CD14-positive monocyte (primary cell): ENCODE measurements around the gene MTCH1. TPM values are rescaled to one million over a fixed set of nuclear protein-coding genes. Genes with fewer than 3 reads are reported as not detected.
"Not testable (repeated sequence)": the region's sequence is repeated elsewhere in the genome, so short reads cannot be mapped to it uniquely, and the experiment has no call there.

Source experiments
- DNase-seq, 3 donors: peaks; one replicate each; pipeline ENCODE4 v3.0.0-alpha.2; 2011 to 2022
- H2AFZ ChIP-seq: 2 replicates; pipeline ENCODE4 v1.6.0; 2012; ENCODE audit warnings: mild to moderate bottlenecking, low read depth, low read length, inconsistent platforms; ENCODE audit not compliant: insufficient read depth, poor library complexity, severe bottlenecking
- H3K27ac ChIP-seq, 2 donors: 1 replicate in 1 of 2; 2 replicates in 1 of 2; pipeline ENCODE4 v1.5.1; 2012 to 2013; ENCODE audit warnings: low read length in 2 of 2, control low read depth in 1 of 2, inconsistent platforms in 1 of 2, low read depth in 1 of 2, mild to moderate bottlenecking in 1 of 2
- H3K27me3 ChIP-seq, 2 donors: one replicate each; pipeline versions ENCODE4 v1.6.0 to v1.6.1; 2011 to 2013; ENCODE audit warnings: low read length in 2 of 2; ENCODE audit not compliant: control insufficient read depth in 2 of 2, insufficient read depth in 2 of 2
- H3K36me3 ChIP-seq, 2 donors: replicated peaks in 1 of 2; 1 replicate in 1 of 2; 2 replicates in 1 of 2; pipeline versions ENCODE4 v1.5.1 to v1.6.1; 2012 to 2013; ENCODE audit warnings: low read length in 2 of 2, control low read depth in 1 of 2, inconsistent platforms in 1 of 2, mild to moderate bottlenecking in 1 of 2; ENCODE audit not compliant: insufficient read depth in 2 of 2, control insufficient read depth in 1 of 2
- H3K4me1 ChIP-seq, 2 donors: 1 replicate in 1 of 2; 2 replicates in 1 of 2; pipeline versions ENCODE4 v1.5.1 to v1.6.1; 2012 to 2013; ENCODE audit warnings: low read length in 2 of 2, control low read depth in 1 of 2, inconsistent platforms in 1 of 2, mild to moderate bottlenecking in 1 of 2, moderate library complexity in 1 of 2; ENCODE audit not compliant: insufficient read depth in 2 of 2, control insufficient read depth in 1 of 2
- H3K4me2 ChIP-seq: replicated peaks from 2 replicates; pipeline ENCODE3; 2012; ENCODE audit warnings: low read length, moderate library complexity, mild to moderate bottlenecking; ENCODE audit not compliant: poor library complexity, severe bottlenecking; ENCODE audit errors: extremely low read depth
- H3K4me3 ChIP-seq, 3 experiments: fragments of 200-600 bp in 1 of 3; sonication (generic) in 1 of 3; replicated peaks in 1 of 3; 1 replicate in 2 of 3; 2 replicates in 1 of 3; pipeline ENCODE4 v1.5.1; 2011 to 2013; ENCODE audit warnings: low read length in 3 of 3, mild to moderate bottlenecking in 3 of 3, control low read depth in 2 of 3, low read depth in 2 of 3, inconsistent platforms in 1 of 3, moderate library complexity in 1 of 3
- H3K79me2 ChIP-seq: 2 replicates; pipeline ENCODE4 v1.6.0; 2012; ENCODE audit warnings: mild to moderate bottlenecking, control low read depth, inconsistent platforms, low read length, moderate library complexity; ENCODE audit not compliant: insufficient read depth
- H3K9ac ChIP-seq: 2 replicates; pipeline ENCODE4 v1.6.0; 2017; ENCODE audit warnings: low read length, mild to moderate bottlenecking; ENCODE audit not compliant: insufficient read depth, poor library complexity, severe bottlenecking
- H3K9me3 ChIP-seq, 2 donors: replicated peaks in 1 of 2; 1 replicate in 1 of 2; 2 replicates in 1 of 2; pipeline versions ENCODE4 v1.5.1 to v1.6.1; 2012 to 2013; ENCODE audit warnings: low read length in 2 of 2, control low read depth in 1 of 2; ENCODE audit not compliant: control insufficient read depth in 1 of 2, insufficient read depth in 1 of 2
- H4K20me1 ChIP-seq: 2 replicates; pipeline ENCODE4 v1.6.0; 2012; ENCODE audit warnings: mild to moderate bottlenecking, low read length, control low read depth, moderate library complexity; ENCODE audit not compliant: insufficient read depth
- H3K27ac Mint-ChIP-seq, 7 donors: one replicate each; pipeline ENCODE4 v1.8.0; 2020; ENCODE audit warnings: mild to moderate bottlenecking in 7 of 7, mixed read lengths in 7 of 7, moderate library complexity in 6 of 7, inconsistent platforms in 2 of 7
- H3K27me3 Mint-ChIP-seq, 3 donors: one replicate each; pipeline ENCODE4 v1.8.0; 2021 to 2022; ENCODE audit warnings: low read depth in 3 of 3, mild to moderate bottlenecking in 3 of 3, mixed read lengths in 3 of 3, moderate library complexity in 3 of 3, inconsistent platforms in 1 of 3
- H3K36me3 Mint-ChIP-seq, 2 donors: one replicate each; pipeline ENCODE4 v1.8.0; 2020; ENCODE audit warnings: mixed read lengths in 2 of 2, inconsistent platforms in 1 of 2, mild to moderate bottlenecking in 1 of 2
- H3K4me1 Mint-ChIP-seq: one replicate; pipeline ENCODE4 v1.8.0; 2020; ENCODE audit warnings: mild to moderate bottlenecking, mixed read lengths
- H3K4me3 Mint-ChIP-seq, 2 donors: one replicate each; pipeline ENCODE4 v1.8.0; 2020; ENCODE audit warnings: mild to moderate bottlenecking in 2 of 2, mixed read lengths in 2 of 2, moderate library complexity in 1 of 2
- H3K9me3 Mint-ChIP-seq, 7 donors: one replicate each; pipeline ENCODE4 v1.8.0; 2020 to 2022; ENCODE audit warnings: mixed read lengths in 7 of 7, mild to moderate bottlenecking in 6 of 7, moderate library complexity in 6 of 7, inconsistent platforms in 2 of 7
- WGBS: methylation state at CpG from one replicate; pipeline ENCODE4 v1.1.5; 2013; ENCODE audit warnings: missing lambda C conversion rate; ENCODE audit not compliant: insufficient coverage; 5-methylcytosine and 5-hydroxymethylcytosine counted together
- intact Hi-C, 2 donors: fragments of 100-400 bp; cut with micrococcal nuclease; formaldehyde crosslinking; loops; one replicate each; pipeline versions ENCODE4 v1.15.0 to v1.15.1; 2023
- polyA plus RNA-seq, 3 donors: library from polyadenylated mRNA; depleted of rRNA in 1 of 3; unstranded in 2 of 3; stranded (reverse) in 1 of 3; fragments of 300-500 nt in 2 of 3; fragments of >200 nt in 1 of 3; fragmentation: Illumina TruSeq in 2 of 3; gene quantifications; 1 replicate in 2 of 3; 2 replicates in 1 of 3; pipeline ENCODE4 v1.2.3, GENCODE V29; 2012 to 2021
- TF ChIP-seq, protein P1 (sequence below): fragments of 200-600 bp; IDR thresholded peaks from one replicate; pipeline ENCODE4 v1.8.0; 2022; ENCODE audit warnings: antibody characterized with exemption, mild to moderate bottlenecking

MTCH1 gene
- polyA plus RNA-seq, 3 donors = 111 to 118 (median 111) TPM

DNA sequence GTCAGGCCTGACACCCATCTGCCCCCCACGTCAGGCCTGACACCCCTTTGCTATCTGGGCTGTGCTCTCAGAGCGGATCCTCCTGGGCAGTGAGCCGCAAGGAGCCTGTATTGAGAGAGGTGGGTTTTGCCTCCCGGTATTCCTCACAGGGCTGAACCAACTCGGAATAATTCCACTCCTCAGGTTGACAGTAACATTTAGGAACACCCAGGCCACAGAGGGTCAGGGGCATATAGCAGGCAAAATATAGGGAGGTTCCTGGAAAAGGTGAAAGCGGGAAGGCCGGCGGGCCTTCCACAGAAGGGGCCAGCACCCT lies 12.7 kb upstream of the MTCH1 start:
- TF ChIP-seq, protein P1, sequence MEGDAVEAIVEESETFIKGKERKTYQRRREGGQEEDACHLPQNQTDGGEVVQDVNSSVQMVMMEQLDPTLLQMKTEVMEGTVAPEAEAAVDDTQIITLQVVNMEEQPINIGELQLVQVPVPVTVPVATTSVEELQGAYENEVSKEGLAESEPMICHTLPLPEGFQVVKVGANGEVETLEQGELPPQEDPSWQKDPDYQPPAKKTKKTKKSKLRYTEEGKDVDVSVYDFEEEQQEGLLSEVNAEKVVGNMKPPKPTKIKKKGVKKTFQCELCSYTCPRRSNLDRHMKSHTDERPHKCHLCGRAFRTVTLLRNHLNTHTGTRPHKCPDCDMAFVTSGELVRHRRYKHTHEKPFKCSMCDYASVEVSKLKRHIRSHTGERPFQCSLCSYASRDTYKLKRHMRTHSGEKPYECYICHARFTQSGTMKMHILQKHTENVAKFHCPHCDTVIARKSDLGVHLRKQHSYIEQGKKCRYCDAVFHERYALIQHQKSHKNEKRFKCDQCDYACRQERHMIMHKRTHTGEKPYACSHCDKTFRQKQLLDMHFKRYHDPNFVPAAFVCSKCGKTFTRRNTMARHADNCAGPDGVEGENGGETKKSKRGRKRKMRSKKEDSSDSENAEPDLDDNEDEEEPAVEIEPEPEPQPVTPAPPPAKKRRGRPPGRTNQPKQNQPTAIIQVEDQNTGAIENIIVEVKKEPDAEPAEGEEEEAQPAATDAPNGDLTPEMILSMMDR = no peak
- no peak overlapping the region for H3K27ac ChIP-seq
- Mint-ChIP-seq H3K27me3 (peaks cover 1 to 4% (median 3%) of the 10 kb centered on the region in 3 donors), H3K9me3 (peaks cover 0 to 2% (median 0%) of the 10 kb centered on the region in 7 donors), H3K27ac (no peak overlapping the region), H3K36me3 (no peaks in the 10 kb centered on the region), H3K4me3 (peak overlapping the region in 1 of 2 donors; percentile 28), H3K4me1 (peaks cover 18% of the 10 kb centered on the region)
- no peak overlapping the region for H3K4me3 ChIP-seq
- H3K9ac ChIP-seq = no peak overlapping the region
- no peaks in the 10 kb centered on the region for H4K20me1 ChIP-seq
- no peak for DNase-seq
- H3K4me1 ChIP-seq = peaks cover 12 to 17% of the 10 kb centered on the region in 2 donors
- no peak overlapping the region for H3K4me2 ChIP-seq
- intact Hi-C loops = no loop called here
- WGBS = 100% methylated on average over 3 of the region's 8 CpGs
- H2AFZ ChIP-seq = no peak overlapping the region
- no peaks in the 10 kb centered on the region for H3K9me3 ChIP-seq
- H3K79me2 ChIP-seq = no peaks in the 10 kb centered on the region
- no peaks in the 10 kb centered on the region for H3K36me3 ChIP-seq
- no peaks in the 10 kb centered on the region for H3K27me3 ChIP-seq

DNA sequence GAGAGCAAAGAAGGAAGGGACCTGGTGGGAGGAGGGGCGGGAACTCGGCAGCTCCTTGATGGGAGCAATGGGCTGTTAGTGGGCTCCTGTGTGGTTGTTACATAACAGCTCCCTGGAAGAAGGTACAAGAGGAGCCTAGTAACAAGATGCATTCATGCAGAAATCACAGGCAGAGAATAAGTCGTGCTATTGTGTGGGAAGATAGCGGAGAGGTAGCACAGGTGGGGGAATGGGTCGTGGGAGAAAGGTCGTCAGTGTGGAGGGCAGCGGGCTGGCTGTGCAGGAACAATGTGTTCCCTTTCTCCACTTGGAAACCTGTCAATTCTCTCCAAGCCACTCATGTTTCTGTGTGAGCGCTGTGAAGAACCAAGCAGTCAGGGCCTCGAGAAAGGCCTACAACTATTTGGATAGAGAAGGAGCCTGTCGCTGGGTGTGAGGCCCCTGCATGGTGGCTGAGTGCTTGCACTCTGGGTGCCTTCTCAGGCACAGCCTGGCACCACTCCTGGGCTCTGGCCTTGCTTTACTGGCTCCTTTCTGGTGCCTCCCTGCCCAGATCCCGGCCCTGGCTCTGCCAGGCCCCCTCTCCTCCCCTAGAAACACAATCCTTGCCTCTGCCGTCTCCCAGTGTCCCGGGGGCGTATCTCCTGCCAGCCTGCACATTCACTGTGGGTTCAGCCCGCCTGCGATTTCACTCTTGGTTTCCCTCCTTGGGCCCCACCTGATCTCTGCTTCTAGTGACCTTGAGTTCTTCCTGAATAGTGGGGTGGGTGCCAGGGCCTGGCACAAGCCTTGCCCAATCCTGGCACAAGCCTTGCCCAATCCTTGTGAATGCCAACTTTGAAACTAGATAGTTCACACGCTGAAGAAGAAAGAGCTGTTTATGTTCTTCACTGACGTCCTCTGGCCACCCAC lies 12.1 kb upstream of the MTCH1 start:
- Mint-ChIP-seq H3K27ac (no peak overlapping the region), H3K27me3 (peaks cover 2 to 4% (median 3%) of the 10 kb centered on the region in 3 donors), H3K9me3 (peaks cover 0 to 2% (median 0%) of the 10 kb centered on the region in 7 donors), H3K36me3 (no peaks in the 10 kb centered on the region), H3K4me1 (peaks cover 17% of the 10 kb centered on the region), H3K4me3 (no peak overlapping the region)
- H3K27me3 ChIP-seq = no peaks in the 10 kb centered on the region
- TF ChIP-seq, protein P1 = no peak
- no peaks in the 10 kb centered on the region for H3K9me3 ChIP-seq
- no peak overlapping the region for H3K4me2 ChIP-seq
- DNase-seq = no peak
- intact Hi-C loops = no loop called here
- no peaks in the 10 kb centered on the region for H3K36me3 ChIP-seq
- H3K79me2 ChIP-seq = no peaks in the 10 kb centered on the region
- no peak overlapping the region for H3K27ac ChIP-seq
- WGBS = 94% methylated on average over 9 of the region's 18 CpGs
- peaks cover 12 to 17% of the 10 kb centered on the region in 2 donors for H3K4me1 ChIP-seq
- no peak overlapping the region for H3K4me3 ChIP-seq
- H3K9ac ChIP-seq = no peak overlapping the region
- no peaks in the 10 kb centered on the region for H4K20me1 ChIP-seq
- H2AFZ ChIP-seq = no peak overlapping the region

DNA sequence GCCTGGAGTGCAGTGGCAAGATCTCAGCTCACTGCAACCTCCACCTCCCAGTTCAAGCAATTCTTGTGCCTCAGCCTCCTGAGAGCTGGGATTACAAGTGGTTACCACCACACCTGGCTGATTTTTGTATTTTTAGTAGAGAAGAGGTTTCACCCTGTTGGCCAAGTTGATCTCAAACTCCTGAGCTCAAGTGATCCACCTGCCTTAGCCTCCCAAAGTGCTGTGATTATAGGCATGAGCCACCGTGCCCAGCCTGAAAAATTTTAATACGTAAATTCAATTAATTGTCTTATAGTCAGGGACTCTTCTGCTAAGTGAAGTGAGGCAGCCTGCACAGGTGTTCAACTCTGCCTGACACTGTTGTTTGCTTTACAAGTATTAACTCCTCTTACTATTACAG lies 4.4 kb upstream of the MTCH1 start:
- H3K36me3 ChIP-seq, H2AFZ ChIP-seq, H3K27ac ChIP-seq, H3K9me3 Mint-ChIP-seq, H3K27me3 ChIP-seq, H3K4me3 Mint-ChIP-seq, H3K4me2 ChIP-seq, intact Hi-C loops, H3K4me3 ChIP-seq, H4K20me1 ChIP-seq, H3K9ac ChIP-seq, H3K27ac Mint-ChIP-seq, H3K36me3 Mint-ChIP-seq, H3K9me3 ChIP-seq, DNase-seq: not testable (repeated sequence)
- H3K27me3 Mint-ChIP-seq = peaks cover 1 to 10% (median 5%) of the 10 kb centered on the region in 3 donors
- H3K79me2 ChIP-seq = peaks cover 12% of the 10 kb centered on the region
- 100% methylated on average over 2 of the region's 2 CpGs for WGBS
- H3K4me1 ChIP-seq = peaks cover 11 to 16% of the 10 kb centered on the region in 2 donors
- peaks cover 14% of the 10 kb centered on the region for H3K4me1 Mint-ChIP-seq
